Activated T-helper 1 cell treated with anti-CD3 and anti-CD28 coated beads, Interleukin-2, amount 50 U/mL, for 16 hours (primary cell): ENCODE measurements around the gene ACTR1B.
"Not testable (repeated sequence)": the region's sequence is repeated elsewhere in the genome, so short reads cannot be mapped to it uniquely, and the experiment has no call there.

Source experiments
- DNase-seq, 2 donors: peaks; one replicate each; pipeline ENCODE4 v3.0.0-alpha.2; 2020; ENCODE audit warnings: low read depth in 1 of 2, low spot score in 1 of 2

The ACTR1B gene

DNA sequence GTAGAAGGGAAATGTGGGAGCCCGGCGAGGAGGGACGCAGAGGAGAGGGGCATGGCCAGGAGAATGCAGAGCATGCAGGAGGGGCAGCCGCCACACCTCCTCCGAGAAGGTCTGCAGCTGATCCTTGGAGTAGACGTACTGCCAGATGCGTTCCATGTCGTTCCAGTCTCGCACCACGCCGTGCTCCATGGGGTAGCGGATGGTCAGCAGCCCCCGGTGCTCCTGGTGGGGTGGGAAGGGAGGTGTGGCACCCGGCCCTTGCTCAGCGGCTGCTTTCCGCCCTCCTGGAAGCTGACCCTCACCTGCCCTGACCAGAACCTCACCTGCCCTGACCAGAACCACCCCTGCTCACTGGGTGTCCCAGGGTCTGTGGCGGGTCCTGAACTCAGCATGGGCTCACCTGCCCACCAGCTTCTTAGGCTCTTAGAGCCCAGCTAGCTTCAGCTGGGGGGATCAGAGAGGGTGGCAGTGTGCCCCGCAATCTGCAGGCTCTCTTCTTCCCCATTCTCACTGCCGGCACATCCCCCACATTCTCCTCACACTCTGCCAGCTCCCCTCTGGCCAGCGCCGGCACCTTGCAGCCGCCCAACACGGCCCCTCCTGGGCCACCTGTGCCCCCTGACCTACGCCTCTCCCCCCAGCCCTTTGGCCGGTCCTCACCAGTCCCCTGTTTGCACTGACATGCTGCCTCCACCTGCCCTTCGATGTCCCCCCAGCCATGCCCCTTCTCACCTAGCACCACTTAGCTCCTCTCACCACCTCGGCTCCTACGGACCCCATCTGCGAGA is 4.4 kb downstream of the ACTR1B start:
- no peak for DNase-seq

DNA sequence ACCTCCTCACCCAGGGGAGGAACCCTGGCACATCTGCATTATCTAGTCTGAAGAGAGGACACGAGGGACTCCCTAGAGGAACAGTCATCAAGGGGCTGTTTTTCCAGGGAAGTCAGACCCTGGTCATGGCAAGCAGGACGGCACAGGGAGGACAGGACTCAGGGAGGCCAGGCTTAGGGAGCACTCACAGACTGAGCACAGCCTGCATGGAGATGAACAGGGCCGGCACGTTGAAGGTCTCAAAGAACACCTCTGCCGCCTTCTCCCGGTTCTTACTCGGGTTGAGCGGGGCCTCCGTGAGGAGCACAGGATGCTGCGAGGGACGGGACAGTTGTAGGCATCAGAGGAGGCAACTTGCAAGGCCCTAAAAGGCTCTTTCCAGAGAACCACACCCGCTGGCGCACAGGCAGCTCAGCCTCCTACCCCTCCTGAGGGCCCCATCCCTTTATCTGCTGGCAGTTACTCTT is 5.1 kb downstream of the ACTR1B start:
- no peak for DNase-seq

DNA sequence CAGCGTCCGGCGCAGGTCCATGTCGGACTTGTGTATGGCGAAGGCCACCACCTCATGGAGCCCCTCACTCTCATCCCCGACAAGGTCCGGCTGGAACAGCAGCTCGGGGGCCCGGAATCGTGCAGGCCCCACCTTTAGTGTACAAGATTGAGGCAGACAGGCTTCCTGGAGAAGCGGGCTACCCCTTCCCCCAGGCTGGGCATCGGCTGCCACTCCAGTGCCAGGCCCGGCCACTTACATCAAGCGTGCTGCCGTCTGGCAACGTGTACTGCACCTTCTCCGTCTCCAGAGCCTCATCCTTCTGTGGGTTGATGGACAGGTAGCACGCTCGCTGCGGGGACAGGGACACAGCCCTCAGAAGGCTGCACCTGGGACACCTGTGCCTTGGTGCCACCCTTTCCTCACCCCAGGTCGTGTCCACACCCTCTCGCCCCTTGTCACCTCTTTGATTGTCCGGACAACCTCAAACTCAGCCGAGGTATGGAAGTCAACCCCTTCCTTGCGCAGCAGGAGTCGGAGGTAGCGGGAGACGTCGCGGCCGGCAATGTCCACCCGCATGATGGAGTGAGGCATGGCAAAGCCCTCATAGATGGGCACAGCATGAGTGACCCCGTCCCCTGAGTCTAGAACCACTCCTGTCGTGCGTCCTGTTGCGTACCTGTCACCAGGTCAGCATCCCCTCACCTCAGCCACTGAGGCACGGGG is 5.7 kb downstream of the ACTR1B start:
- DNase-seq, result no peak

DNA sequence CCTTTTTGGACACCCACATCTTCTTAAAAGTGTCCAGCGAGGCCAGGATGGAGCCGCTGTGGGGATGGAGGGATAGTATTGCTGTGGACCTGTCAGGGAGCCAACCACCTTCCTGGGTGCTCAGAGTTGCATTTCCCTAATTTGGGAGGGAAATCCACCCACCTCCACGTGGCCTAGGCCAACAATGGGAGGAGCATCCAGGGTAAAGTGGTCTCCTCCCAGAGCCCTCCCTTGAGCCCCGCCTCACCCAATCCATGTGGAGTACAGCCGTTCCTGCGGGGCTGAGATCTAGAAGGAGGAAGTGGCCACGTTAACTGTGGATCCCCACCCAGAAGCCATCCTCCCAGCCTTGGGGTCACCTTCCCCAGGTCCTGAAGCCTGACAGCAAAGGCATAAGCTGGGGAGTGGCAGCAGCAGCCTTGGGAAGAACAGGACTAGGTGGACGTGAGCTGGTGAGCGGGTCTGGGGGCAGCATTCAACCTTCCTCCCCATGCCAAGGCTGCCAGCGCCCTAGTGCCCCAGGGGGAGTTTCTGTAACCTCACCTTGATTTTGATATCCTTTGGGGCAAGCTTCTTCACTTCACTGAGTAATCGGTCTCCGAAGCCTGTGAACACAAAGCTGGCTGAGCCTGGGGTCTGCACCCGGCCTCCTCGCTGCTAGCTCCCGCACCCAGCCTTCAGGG is 6.8 kb downstream of the ACTR1B start:
- no peak for DNase-seq

DNA sequence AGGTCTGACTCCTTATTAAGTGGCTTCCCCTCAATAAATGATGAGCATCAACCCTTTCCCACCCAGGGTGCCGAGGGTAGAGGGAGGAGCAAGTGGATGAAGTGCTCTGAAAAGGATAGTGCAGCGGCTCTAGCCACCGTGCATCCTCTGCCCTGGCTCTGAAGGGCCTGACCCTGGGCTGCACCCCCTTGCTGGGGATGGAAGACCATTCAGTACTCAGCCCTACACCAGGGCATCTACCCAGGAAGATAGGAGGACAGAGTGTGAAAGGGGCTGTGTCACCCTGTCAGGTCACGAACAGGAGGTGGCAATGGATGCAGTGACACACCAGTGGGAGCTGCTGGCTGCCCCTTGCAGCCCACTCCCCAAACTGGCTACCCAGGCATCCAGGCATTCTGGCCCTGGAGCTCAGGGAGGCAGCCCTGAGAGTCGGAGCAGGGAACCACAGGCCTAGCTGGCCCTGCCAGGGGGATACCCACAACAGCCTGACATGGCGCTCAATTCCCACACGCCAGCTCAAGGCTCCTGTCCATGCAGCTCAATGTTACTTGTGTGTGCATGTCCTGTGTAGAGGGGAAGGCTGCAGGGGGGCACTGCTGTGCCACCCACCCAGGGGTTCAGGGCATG is 7.6 kb downstream of the ACTR1B start:
- no peak for DNase-seq

DNA sequence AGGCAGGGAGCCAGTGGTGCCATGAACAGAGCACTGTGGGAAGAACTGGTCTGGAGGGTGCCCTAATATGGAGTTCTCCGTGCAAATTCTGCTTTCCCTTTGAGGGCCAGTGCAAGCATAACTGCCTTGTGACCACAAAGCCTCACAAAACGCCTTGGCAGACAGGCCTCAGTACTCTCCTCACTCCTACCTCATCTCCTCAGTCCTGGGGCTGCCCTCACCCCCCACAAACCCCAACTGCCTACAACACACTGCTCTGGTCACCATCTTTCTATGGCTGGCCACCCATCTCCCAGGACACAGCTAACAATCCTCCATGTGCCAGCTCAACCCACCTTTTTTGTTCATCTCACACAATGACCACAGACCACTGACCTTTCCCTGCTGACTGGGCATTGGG is 9.1 kb downstream of the ACTR1B start:
- no peak for DNase-seq

DNA sequence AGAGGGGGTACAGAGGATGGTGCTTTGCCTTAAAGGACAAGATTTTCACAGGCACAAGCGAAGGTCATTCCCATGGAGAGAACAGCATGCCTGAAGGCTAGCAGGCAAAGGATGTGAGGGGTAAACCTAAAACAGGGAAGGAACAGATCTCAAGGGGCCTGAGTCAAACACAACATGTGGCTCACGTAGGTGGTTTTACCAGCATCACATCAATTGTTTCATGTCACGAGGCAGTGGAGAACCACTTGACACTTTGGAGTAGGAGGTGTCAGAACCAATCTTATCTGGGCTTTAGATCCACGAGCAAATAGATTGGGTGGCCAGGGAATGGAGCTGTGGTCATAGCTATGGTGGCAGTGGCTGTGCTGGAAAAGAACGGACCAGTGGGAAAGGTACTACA is 9.5 kb downstream of the ACTR1B start:
- DNase-seq, result no peak

DNA sequence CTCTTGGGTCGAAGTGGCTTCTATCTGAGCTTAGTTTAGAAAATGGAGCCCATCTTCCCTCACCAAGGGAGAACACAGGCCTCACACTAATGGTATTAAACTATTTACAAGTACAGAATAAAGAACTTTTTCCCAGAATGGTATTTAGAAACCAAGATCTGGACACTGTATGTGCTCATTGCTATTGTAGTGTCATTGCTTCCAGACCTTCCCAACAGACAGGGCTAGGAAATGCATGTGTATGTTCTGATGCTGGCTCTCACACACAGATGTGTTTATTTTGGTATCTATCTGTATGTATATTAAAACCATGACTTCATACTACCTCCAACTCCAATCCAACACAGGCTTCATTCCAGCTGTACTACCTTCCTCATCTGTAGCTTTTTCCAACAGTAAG is 10.0 kb downstream of the ACTR1B start:
- DNase-seq, result no peak

DNA sequence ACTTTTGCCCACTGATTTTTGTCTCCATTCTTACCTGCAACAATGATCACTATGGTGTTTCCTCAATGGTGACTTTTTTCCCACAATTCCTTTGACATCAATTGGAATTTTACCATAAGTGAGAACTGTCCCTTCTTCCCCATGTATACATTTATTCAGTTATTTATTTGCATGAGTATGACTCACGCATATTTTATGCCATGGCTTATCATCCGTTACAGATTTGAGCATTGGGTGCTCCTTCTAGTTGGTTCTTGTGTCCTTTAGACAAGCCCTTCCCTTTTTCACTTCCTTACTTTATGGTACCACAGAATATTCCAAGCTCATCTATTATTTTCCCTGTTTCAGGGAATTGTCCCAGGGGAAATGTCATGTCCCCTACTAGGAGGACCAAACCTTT is 10.4 kb downstream of the ACTR1B start:
- no peak for DNase-seq

DNA sequence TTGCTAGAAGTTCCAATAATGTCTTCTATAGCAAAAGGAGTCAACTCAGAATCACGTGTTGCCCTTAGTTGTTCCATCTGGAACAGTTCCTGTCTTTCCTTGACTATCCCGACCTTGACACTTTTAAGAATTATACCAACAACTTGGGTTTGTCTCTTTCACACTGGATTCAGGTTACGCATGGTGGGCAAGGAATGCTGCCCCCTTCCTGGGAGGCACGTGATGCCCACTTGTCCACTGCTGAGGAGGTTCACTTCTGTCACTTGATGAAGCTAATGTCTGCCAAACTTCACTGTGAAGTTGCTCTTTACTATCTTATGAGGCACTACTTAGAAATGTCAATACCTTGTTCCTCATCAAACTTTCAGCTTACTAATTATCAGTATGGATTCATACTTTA is 12.7 kb downstream of the ACTR1B start:
- no peak for DNase-seq

DNA sequence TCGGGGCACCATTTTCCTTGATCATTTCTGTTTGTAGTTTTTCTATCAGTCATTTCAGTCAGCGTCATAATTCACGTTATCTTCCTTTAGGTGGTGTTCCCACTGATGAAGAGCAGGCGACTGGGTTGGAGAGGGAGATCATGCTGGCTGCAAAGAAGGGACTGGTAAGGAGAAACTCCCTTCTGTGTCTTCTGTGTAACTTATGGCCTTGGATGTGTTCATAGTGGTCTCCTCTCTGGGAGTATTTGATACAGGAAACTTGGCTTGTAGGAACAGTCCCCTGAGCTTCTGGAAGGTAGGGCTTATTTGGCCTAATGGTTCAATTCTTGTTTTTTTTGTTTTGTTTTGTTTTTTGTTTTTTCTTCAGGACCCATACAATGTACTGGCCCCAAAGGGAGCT is 16.9 kb downstream of the ACTR1B start:
- no peak for DNase-seq

DNA sequence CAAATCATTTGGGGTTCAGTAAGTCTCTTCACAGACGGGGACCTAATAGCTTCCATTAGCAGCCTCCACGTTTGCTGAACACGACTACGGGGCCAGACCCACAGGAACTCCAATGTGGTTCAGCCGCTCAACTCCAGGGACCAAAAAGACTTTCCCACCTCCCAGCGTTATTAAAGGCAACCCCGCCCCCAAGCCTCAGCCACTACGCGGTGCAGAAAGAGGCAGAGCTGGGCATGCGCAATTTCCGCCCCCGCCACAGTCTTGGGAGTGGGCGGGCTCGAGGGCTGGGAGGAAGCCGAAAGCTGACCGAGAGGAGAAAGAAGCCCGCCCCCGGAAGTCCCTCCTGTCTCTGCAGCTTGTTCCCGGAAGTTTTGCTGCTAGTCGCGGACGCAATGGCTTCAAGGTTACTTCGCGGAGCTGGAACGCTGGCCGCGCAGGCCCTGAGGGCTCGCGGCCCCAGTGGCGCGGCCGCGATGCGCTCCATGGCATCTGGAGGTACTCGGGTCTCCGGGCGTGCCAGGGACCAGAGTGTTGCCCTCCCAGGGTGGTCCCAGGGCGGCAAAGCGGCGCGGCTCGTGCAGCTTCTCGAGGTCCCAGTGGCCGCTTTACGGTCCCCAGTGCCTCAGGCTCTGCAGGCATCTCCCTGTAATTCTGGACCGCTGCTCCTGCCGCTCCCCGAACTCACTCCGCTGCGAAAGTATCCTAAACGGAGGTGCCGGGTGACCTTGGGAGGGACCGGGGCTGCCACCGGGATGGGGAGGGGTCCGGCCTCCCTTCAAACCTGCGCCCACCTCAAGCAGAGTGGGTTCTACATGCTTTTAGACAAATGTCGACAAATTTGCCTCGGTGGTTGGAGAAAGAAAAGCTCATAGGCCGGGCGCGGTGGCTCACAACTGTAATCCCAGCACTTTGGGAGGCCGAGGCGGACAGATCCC is 17.9 kb downstream of the ACTR1B start, which contains the start of gene COX5B:
Gene COX5B (plus strand): TSS at position 368 of the 935 bp plus-strand sequence. CDS start 25 bp downstream, at position 393.
- DNase-seq, result peak; percentile 97 to 98

DNA sequence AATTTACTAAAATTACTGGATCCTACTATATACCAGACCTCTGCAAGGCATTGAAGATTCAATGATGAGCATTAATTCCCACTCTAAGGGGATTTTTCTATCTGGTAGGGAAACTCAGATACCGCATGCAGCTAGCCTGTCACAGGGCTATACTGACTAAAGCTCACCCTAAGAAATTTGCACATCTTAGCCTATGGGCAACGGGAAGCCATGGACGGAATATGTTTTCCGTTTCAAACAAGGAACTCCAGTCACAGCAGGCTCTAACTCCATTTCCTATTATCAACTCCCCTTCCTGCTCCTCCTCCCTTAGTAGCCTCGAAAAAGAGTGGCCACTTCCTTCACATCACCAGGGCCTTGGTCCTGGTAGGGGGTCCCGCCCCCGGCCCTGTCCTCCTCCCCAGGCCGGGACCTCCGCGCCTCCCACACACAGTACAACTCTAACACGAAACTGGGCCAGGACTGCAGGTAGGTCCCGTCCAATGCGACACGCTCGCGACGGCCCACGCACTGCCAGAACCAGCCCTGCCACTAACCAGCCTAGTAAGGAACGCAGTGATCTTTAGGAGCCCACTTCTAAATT is 18.6 kb downstream of the ACTR1B start:
- DNase-seq, result no peak

DNA sequence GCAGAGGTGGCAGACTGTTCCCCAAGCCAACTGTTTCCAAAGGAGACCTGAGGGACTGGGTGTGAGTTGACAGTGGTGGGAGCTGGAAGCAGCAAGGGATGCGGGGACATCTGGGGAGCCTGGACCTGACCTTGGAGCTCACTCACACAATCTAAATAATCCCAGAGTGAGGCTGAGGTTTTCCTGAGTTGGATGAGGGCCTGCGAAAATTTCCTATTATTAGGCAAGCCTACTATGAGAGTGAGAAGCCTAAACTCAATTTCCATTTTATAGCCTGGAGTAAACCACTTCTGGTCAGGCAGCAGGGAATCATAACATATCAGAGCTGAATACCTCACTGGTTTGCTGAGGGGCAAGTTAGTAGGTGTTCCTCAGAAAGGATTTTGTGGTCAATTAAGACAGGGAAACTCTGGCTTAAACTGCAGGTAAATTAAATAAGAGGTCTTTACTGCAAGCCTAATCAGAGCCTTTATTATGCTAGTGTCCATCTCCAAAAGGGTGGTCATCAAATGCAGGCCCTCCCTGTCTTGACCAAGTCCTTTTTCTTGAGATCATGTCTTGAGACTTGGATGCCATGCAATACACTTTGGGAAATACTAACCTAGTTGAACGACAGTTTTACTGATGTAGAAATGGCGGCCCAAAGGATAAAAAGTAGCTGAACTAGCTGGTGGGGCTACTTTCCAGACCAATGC is 19.7 kb downstream of the ACTR1B start:
- DNase-seq, result no peak

DNA sequence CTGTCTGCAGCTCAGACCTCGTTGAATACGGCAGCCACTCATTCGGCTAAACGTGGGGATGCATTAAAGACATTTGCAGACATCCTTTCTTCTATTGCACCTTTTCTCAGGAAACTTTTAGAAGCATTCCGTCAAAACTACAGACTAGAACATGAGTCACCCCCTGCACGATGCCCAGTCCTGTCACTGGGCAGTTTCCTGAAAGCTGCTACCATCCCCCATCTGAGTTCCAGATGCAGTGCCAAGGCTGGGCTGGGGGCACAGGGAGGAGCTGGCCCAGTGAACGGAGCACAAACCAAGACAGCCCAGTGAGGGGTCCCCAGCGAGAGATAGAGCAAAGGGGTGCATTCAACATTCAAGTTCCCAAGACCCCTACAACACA is 37.8 kb downstream of the ACTR1B start:
- DNase-seq, result not testable (repeated sequence)

DNA sequence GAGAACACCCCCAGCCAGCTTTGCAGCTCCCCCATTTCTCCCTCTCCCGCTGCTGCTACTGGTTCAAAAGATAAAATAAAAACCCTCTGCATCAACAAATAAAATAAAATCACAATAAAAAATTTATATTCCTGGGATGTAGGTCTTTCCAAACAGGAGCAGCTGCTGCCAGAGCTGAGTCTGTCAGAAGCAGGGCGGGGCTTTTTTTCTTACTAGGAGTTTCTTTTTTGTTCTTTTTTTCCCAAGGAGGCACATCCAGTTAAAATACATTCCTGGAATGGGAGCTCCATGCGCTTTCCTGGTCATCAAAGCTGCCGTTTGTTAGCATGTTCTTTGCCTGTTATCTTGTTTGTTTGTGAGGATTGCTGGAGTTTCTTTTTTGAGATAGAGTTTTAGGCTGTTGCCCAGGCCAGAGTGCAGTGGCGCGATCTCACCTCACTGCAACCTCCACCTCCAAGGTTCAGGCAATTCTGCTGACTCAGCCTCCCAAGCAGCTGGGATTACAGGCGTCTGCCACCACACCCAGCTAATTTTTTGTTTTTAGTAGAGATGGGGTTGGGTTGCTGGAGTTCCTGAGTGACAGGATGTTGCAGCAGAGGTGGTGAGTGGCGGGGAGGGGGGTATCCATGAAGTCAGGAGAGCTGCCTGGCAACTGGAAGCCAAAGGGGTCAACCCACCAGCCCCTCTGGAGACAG is 38.3 kb downstream of the ACTR1B start:
- DNase-seq, result not testable (repeated sequence)

DNA sequence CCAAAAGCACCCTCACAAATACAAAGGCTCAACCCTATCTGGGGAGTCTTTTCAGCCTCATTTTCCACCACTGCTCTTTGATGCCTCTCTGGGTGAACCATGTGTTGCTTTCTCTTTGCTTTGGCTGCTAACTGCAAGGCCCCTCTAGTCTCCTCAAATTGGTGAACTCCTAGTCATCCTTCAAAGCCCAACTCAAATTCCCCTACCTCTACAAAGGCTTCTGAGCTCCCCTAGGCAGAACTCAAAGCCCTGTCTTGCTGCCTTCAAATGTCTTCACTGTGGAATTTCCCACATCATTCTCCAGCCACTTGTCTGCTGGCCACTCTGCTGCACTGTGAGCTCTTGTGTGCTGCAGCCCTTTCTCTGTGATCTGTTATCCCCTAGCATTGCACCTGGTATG is 40.9 kb downstream of the ACTR1B start:
- not testable (repeated sequence) for DNase-seq

DNA sequence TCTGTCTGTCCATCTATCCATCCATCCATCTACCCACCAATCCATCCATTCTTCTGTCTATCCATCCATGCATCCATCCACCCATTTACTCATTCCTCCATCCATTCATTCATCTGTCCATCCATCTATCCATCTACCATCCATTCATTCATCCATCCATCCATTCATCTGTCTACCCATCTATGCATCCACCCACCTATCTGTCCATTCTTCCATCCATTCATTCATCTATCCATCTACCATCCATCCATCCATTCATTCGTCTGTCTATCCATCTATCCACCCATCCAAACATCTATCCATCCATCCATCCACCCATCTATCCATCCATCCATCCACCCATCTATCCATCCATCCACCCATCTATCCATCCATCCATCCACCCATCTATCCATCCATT is 43.4 kb downstream of the ACTR1B start:
- DNase-seq, result not testable (repeated sequence)
